IMR-90 (cell line): ENCODE measurements around the gene CREB5.

Experiments
- CTCF ChIP-seq: conservative IDR thresholded peaks from 2 replicates; pipeline ENCODE4 v1.5.1; 2012; ENCODE audit warnings: mild to moderate bottlenecking, low read depth, low read length, improper control_type of control experiment
- POLR2A ChIP-seq: IDR thresholded peaks from 2 replicates; pipeline ENCODE4 v1.6.1; 2012; ENCODE audit warnings: mild to moderate bottlenecking, low read depth, low read length

DNA sequence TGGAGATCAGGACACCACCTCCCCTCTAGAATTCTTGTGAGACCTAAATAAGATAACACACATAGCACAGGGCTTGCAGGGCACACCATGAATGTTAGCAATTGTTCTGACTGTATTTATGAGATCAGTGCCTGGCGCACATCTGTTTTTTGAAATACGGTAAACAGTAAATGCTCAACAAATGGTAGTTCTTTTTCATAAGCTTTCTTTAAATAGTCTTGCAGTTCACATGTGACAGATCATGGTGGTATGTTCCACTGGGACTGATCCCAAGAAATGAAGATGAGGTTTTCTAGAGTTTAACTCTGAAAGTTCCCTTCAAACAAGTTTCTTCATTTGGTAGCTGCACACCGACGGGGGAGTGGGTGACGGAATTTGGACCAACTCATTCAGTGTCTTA lies 34.8 kb downstream of the CREB5 start:
- TF ChIP-seq POLR2A: no peak
- TF ChIP-seq CTCF: no peak
